ENCODE data around the gene TEP1.

DNA sequence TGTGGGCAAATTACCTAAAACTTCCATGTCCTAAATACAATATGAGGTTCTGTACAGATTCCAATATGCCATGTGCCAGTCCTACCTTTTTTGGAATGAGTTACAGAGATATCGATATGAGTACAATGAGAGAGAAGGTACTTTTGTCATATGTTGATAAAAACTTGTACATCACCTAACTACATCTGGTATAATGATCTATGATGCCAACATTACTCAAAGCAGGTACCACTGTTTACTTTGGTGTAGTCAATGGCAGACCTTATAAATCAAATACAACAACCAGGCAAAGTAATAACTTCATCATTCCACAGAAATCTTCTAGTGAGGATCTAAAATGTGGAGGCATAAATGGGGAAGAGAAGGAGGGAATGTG is 12.7 kb downstream of the TEP1 start:
- TF ChIP-seq POLR2A (IDR thresholded peaks at IDR 0.05), result no peak
- TF ChIP-seq, protein P1, sequence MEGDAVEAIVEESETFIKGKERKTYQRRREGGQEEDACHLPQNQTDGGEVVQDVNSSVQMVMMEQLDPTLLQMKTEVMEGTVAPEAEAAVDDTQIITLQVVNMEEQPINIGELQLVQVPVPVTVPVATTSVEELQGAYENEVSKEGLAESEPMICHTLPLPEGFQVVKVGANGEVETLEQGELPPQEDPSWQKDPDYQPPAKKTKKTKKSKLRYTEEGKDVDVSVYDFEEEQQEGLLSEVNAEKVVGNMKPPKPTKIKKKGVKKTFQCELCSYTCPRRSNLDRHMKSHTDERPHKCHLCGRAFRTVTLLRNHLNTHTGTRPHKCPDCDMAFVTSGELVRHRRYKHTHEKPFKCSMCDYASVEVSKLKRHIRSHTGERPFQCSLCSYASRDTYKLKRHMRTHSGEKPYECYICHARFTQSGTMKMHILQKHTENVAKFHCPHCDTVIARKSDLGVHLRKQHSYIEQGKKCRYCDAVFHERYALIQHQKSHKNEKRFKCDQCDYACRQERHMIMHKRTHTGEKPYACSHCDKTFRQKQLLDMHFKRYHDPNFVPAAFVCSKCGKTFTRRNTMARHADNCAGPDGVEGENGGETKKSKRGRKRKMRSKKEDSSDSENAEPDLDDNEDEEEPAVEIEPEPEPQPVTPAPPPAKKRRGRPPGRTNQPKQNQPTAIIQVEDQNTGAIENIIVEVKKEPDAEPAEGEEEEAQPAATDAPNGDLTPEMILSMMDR (IDR thresholded peaks at IDR 0.05), result no peak
